Measurements from ENCODE around the gene CGNL1. TPM values are rescaled to one million over a fixed set of nuclear protein-coding genes. Genes with fewer than 3 reads are reported as not detected.

Gene CGNL1
- total and polyA plus RNA-seq, 10 of the 15 experiments (the other 5 are each of a cell fraction or from before 2014, with no cell fraction given) = under 0.01 to 0.27 (median 0.04) TPM; not detected in 3

DNA sequence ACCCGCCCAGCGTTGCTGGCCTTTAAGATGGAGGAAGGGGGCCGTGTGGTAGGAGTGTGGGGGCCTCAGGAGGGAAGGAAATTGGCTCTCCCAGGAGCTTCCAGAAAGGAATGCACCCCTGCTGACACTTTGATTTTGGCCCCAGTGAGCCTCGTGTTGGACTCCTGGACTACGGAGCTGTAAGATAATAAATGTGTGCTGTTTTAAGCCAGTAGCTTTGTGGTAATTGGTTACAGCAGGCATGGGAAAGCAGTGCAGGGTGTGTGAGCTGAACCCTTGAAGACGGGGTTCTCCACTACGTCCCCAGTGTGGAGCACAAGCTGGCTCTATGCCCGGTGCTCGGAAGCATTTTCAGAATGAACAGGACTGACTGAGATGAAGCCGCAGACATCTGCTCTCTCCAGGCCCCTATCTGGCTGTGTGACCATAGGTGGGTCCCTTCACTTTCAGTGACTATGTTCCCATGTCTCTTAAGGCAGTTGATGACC is 22.9 kb upstream of the CGNL1 start:
- DNase-seq (ENCODE audit: low read depth, low spot score) = no peak
- ChIA-PET CTCF (no interaction called here), POLR2A (interaction anchor here (0.5 kb wide), 1 partner anchor 15 kb away, joined by 3 read pairs; no protein-coding TSS in a partner anchor)

DNA sequence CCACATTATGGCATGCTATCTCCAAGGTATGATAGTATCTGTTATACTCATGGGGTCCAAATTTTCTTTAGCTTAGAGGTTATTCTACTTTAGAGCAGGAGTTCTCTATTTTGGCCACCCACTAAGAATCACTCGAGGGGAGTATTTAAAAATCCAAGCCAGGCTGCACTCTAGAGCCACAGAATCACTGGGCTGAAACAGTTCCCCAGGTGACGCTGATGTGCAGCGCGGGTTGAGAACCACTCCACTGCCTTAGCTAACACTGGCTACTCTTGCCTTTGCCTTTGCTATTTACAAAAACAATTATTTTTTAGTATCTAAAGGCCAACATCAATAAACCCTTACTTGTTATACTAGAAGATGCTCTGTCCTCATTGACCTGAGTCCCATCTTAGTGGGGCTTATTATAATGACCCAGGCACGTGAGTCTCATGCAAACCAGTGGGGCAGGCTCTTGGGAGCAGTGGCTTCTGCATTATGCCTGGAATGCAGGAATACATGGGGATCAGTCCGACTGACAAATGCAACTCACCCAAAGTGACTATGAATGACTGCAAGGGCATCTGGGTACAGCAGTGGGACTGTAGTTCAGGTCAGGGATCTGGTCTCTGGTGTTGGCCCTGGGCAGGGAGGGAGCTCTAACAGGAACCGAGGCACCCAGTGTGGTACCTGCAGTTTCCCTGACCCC is 21.7 kb upstream of the CGNL1 start:
- no peaks in the 10 kb centered on the region for H4K20me1 ChIP-seq (ENCODE audit: control insufficient read depth, insufficient read depth)
- FAIRE-seq (no peak), DNase-seq (ENCODE audit: low read depth, low spot score) (no peak), ATAC-seq (no peak)
- ChIA-PET CTCF (interaction anchor here (1.0 to 2.1 kb wide), 3 partner anchors 9 to 188 kb away, joined by 3 to 5 read pairs (median 3); no protein-coding TSS in a partner anchor), RAD21 (ENCODE audit: unreplicated experiment) (no interaction called here), POLR2A (no interaction called here), SMC1A (ENCODE audit: uncharacterized antibody, unreplicated experiment) (interaction anchor here (0.6 to 1.5 kb wide), 3 partner anchors 10 to 715 kb away, joined by 3 to 4 read pairs (median 3); no protein-coding TSS in a partner anchor)
- no peaks in the 10 kb centered on the region for H3K4me1 ChIP-seq (ENCODE audit: control insufficient read depth, insufficient read depth, low read length)
- in situ Hi-C loops (cut with MboI) (no loop called here), intact Hi-C loops (cut with micrococcal nuclease; ENCODE audit: unreplicated experiment) (no loop called here)
- WGBS (ENCODE audit: insufficient coverage, insufficient replicate concordance, low lambda C conversion rate, missing lambda C conversion rate) = 15% methylated on average over 7 of the region's 7 CpGs
- H3K36me3 ChIP-seq (ENCODE audit: control insufficient read depth in 2 of 2, insufficient read depth in 2 of 2, low read length in 1 of 2) = no peaks in the 10 kb centered on the region
- no peak overlapping the region for H3K4me3 ChIP-seq
- H3K9me3 ChIP-seq (replicated peaks; ENCODE audit: control insufficient read depth, insufficient read depth, low read length) = no peaks in the 10 kb centered on the region
- no TSS peak for BruUV-seq (replicated peaks)
- H3K79me2 ChIP-seq (ENCODE audit: control insufficient read depth, insufficient read depth, low read length) = no peaks in the 10 kb centered on the region
- no peak overlapping the region for H3K4me2 ChIP-seq (ENCODE audit: control insufficient read depth, insufficient read depth)
- H3K9ac ChIP-seq (ENCODE audit: control insufficient read depth, insufficient read depth, low read length) = no peak overlapping the region
- no peak overlapping the region for H3K27ac ChIP-seq (ENCODE audit: control insufficient read depth, insufficient read depth)
- H2AFZ ChIP-seq (ENCODE audit: control insufficient read depth, low read depth, low read length) = no peak overlapping the region
- H3K27me3 ChIP-seq (replicated peaks in 1 of 2; ENCODE audit: control insufficient read depth in 2 of 2, insufficient read depth in 2 of 2, low read length in 1 of 2) = peaks cover 0 to 2% of the 10 kb centered on the region in 2 experiments; a peak in 3 of 4 replicates
- TF ChIP-seq ZNF274 (IDR thresholded peaks at IDR 0.05; ENCODE audit: insufficient read depth, insufficient read length) (no peak), YBX1 (IDR thresholded peaks at IDR 0.05) (no peak), SRF (IDR thresholded peaks at IDR 0.05; ENCODE audit: low read depth in 2 of 2, low read length in 2 of 2) (no peak), BHLHE40 (IDR thresholded peaks at IDR 0.05; ENCODE audit: borderline replicate concordance in 1 of 2, low read depth in 2 of 2, low read length in 1 of 2) (no peak), RAD21 (IDR thresholded peaks at IDR 0.05; ENCODE audit: insufficient read depth, low read depth, low read length) (no peak), ESRRA (IDR thresholded peaks at IDR 0.05; ENCODE audit: low read length) (no peak), CBX3 (IDR thresholded peaks at IDR 0.05; ENCODE audit: borderline replicate concordance, low read depth) (no peak), HSF1 (IDR thresholded peaks at IDR 0.05; ENCODE audit: low read depth, low read length) (no peak)
- TF ChIP-seq, protein P1, sequence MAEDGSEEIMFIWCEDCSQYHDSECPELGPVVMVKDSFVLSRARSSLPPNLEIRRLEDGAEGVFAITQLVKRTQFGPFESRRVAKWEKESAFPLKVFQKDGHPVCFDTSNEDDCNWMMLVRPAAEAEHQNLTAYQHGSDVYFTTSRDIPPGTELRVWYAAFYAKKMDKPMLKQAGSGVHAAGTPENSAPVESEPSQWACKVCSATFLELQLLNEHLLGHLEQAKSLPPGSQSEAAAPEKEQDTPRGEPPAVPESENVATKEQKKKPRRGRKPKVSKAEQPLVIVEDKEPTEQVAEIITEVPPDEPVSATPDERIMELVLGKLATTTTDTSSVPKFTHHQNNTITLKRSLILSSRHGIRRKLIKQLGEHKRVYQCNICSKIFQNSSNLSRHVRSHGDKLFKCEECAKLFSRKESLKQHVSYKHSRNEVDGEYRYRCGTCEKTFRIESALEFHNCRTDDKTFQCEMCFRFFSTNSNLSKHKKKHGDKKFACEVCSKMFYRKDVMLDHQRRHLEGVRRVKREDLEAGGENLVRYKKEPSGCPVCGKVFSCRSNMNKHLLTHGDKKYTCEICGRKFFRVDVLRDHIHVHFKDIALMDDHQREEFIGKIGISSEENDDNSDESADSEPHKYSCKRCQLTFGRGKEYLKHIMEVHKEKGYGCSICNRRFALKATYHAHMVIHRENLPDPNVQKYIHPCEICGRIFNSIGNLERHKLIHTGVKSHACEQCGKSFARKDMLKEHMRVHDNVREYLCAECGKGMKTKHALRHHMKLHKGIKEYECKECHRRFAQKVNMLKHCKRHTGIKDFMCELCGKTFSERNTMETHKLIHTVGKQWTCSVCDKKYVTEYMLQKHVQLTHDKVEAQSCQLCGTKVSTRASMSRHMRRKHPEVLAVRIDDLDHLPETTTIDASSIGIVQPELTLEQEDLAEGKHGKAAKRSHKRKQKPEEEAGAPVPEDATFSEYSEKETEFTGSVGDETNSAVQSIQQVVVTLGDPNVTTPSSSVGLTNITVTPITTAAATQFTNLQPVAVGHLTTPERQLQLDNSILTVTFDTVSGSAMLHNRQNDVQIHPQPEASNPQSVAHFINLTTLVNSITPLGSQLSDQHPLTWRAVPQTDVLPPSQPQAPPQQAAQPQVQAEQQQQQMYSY (CRISPR knock-in tag; IDR thresholded peaks at IDR 0.05) = no peak

More for the DNA sequence above, 22.9 kb upstream of the CGNL1 start:
- Histone ChIP-seq H3K27me3 (replicated peaks in 1 of 2; ENCODE audit: control insufficient read depth in 2 of 2, insufficient read depth in 2 of 2, low read length in 1 of 2) (peaks cover 0 to 2% of the 10 kb centered on the region in 2 experiments; a peak in 3 of 4 replicates), H3K4me1 (ENCODE audit: control insufficient read depth, insufficient read depth, low read length) (no peaks in the 10 kb centered on the region), H3K36me3 (ENCODE audit: control insufficient read depth in 2 of 2, insufficient read depth in 2 of 2, low read length in 1 of 2) (no peaks in the 10 kb centered on the region), H3K79me2 (ENCODE audit: control insufficient read depth, insufficient read depth, low read length) (no peaks in the 10 kb centered on the region), H3K27ac (ENCODE audit: control insufficient read depth, insufficient read depth) (no peak overlapping the region), H3K9ac (ENCODE audit: control insufficient read depth, insufficient read depth, low read length) (no peak overlapping the region), H3K4me2 (ENCODE audit: control insufficient read depth, insufficient read depth) (no peak overlapping the region), H3K9me3 (replicated peaks; ENCODE audit: control insufficient read depth, insufficient read depth, low read length) (no peaks in the 10 kb centered on the region), H3K4me3 (no peak overlapping the region), H4K20me1 (ENCODE audit: control insufficient read depth, insufficient read depth) (no peaks in the 10 kb centered on the region), H2AFZ (ENCODE audit: control insufficient read depth, low read depth, low read length) (no peak overlapping the region)
- intact Hi-C loops (cut with micrococcal nuclease; ENCODE audit: unreplicated experiment) = no loop called here
- in situ Hi-C loops (cut with MboI) = no loop called here
- WGBS (ENCODE audit: insufficient coverage, insufficient replicate concordance, low lambda C conversion rate, missing lambda C conversion rate) = 18% methylated on average over 10 of the region's 10 CpGs
- ChIA-PET RAD21 (ENCODE audit: unreplicated experiment) (no interaction called here), SMC1A (ENCODE audit: uncharacterized antibody, unreplicated experiment) (interaction anchor here (0.7 to 1.0 kb wide), 2 partner anchors 11 to 174 kb away, joined by 3 read pairs; no protein-coding TSS in a partner anchor)
- no peak for ATAC-seq
- no peak for FAIRE-seq
- no TSS peak for BruUV-seq (replicated peaks)
- TF ChIP-seq NFYA (IDR thresholded peaks at IDR 0.05; ENCODE audit: borderline replicate concordance, low read depth, low read length) (no peak), BCL11A (IDR thresholded peaks at IDR 0.05; ENCODE audit: low read depth, low read length) (no peak), JUNB (IDR thresholded peaks at IDR 0.05) (no peak), BMI1 (IDR thresholded peaks at IDR 0.05; ENCODE audit: borderline replicate concordance) (no peak)

All from GM12878 (cell line).